GM12864 (cell line): ENCODE data around the gene NTRK3.
"Not testable (repeated sequence)": the region's sequence is repeated elsewhere in the genome, so short reads cannot be mapped to it uniquely, and the experiment has no call there.

Experiments
- DNase-seq: peaks from one replicate; pipeline ENCODE4 v3.0.0-alpha.2; 2011; ENCODE audit warnings: low read depth
- H3K4me3 ChIP-seq: 2 replicates; pipeline ENCODE4 v1.5.1; 2011; ENCODE audit warnings: mild to moderate bottlenecking, low read depth, low read length, control low read depth
- CTCF ChIP-seq: IDR thresholded peaks from 2 replicates; pipeline ENCODE4 v1.5.1; 2011; ENCODE audit warnings: low read depth, mild to moderate bottlenecking, moderate library complexity, low read length, control low read depth, inconsistent platforms; ENCODE audit errors: missing control alignments

The NTRK3 gene

GRCh38 chr15:88075102-88075501 is 181.4 kb downstream of the NTRK3 start:
- H3K4me3 ChIP-seq = no peak overlapping the region
- no peak for DNase-seq
- no peak for TF ChIP-seq CTCF

DNA sequence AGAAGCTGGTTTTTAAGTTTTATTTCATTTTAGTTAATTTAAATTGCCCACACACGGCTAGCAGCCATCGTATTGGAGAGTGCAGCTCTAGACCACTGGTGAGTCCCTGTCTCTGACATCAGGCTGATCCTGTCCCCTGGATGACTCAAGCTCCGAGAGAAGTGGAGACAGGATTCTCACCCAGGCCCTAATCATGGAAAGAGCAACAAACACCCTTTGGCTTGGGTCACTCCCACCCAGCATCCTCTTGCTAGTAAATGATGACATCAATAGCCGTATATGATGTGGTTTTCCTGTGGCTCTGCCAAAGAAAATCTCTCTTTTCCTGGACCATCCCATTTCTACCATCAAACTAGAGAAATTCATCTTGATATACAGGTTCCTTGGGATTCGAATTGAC is 182.2 kb downstream of the NTRK3 start:
- H3K4me3 ChIP-seq = no peak overlapping the region
- TF ChIP-seq CTCF = no peak
- no peak for DNase-seq

DNA sequence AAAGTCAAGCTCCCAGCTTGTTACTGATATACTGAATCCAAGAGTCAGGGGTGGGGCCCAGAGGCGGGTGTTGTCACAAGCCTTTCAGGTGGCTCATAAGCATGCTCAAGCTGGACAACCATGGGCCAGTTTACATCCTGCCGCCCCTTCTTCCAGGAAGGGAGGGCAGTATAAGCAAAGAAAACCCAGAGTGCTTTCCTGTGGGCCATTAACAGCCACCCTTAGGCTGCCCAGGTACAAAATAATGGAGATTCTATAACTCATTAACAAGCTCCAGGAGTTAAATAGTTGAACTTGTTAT is 183.2 kb downstream of the NTRK3 start:
- no peak for TF ChIP-seq CTCF
- DNase-seq = no peak
- H3K4me3 ChIP-seq = no peak overlapping the region

DNA sequence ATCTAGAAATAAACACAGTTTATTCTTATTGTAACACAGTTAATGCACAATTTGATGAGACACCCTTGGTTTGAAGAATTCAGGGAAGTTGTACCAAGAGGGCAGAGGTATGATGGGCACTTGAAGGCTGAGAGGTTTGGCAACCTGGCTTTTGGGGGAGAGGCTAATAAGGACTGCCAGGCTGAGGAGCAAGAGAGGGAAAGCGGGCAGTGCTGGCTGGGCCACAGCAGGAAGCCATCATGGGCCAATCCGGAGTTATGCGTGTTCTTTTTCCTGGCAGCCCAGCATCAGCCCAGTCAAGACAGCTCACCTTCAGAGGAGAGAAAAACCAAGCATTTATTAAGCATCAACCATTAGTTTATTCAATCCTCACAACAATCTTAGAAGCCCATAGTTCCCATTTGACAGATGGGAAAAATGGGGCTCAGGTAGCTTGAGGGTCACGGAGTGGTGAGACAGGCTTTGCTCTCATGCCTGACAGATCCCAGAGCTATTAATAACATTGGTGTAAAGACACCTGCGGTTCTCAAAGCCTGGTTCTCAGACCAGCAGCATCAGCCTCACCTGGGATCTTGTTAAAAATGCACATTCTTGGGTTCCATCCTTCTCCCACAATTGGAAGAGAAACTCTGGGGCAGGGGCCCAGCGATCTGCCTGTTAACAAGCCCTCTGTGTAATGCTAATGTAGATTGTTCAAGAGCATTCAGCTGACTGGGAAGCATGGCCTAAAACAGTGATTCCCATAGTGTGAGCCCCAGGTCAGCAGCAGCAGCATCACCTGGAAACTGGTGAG is 183.7 kb downstream of the NTRK3 start:
- no peak for TF ChIP-seq CTCF
- DNase-seq = no peak

GRCh38 chr15:88072133-88072532 is 184.4 kb downstream of the NTRK3 start:
- DNase-seq = not testable (repeated sequence)

More for the DNA sequence above, 183.7 kb downstream of the NTRK3 start:
- no peak overlapping the region for H3K4me3 ChIP-seq

DNA sequence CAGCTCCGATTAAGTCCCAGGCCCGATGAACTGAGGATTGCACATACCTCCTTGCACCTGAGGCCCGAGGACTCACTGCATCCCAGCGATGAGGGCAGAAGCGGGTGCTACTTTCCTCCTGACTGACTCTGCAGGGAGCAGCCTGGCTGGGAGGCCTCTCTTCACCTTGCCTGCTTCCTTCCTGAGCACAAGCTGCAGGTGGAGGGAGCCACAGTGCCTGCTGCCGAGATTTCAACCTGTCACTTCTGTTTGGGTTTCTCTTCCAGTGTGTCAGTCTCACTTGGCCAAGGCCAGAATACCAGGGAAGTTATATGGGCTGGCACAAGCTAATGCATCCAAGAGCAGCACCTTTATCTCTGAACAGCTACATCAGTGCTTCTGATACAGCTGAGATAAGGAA is 185.4 kb downstream of the NTRK3 start:
- no peak overlapping the region for H3K4me3 ChIP-seq
- no peak for TF ChIP-seq CTCF
- no peak for DNase-seq

More at GRCh38 chr15:88072133-88072532, 184.4 kb downstream of the NTRK3 start:
- not testable (repeated sequence) for H3K4me3 ChIP-seq

GRCh38 chr15:88069561-88069960 is 187.0 kb downstream of the NTRK3 start:
- no peak for DNase-seq
- TF ChIP-seq CTCF = no peak
- no peak overlapping the region for H3K4me3 ChIP-seq

GRCh38 chr15:88067331-88067685 is 189.2 kb downstream of the NTRK3 start:
- DNase-seq = no peak
- TF ChIP-seq CTCF = no peak
- H3K4me3 ChIP-seq = no peak overlapping the region
